ENCODE results near the gene FAM174B. TPM values are rescaled to one million over a fixed set of nuclear protein-coding genes. Genes with fewer than 3 reads are reported as not detected.

FAM174B gene
- total and polyA plus RNA-seq, 7 donors = 7.6 to 22.1 (median 11.0) TPM

DNA sequence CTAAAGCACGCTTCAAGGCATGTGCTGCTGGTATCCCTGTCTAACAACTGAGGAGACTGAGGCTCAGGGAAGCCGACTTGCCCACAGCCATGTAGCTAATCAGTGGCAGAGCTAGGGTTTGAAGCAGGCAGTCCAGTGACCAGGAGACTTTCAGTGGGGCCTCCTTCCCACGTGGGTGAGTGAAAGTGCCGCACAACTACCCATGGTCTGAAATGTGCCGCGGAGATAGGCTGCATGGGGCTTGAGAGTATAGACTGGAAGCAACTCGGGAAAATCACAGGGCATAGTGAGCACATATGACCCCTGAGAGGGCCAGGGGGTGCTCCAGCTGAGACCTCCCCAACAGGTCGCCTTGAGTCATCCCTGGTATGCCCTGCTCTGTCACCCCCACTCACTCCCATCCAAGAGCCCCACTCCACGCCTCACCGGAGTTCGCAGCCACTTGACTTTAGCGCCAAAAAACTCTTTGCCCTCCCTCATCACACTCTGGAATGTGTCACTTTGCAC is 19.1 kb downstream of the FAM174B start:
- Histone ChIP-seq H3K27ac (no peak overlapping the region), H3K4me1 (peaks cover 11% of the 10 kb centered on the region), H3K4me3 (no peak overlapping the region), H3K36me3 (ENCODE audit: insufficient read depth in 1 of 2, low read depth in 1 of 2) (no peaks in the 10 kb centered on the region), H3K9me3 (peaks cover 4% of the 10 kb centered on the region), H3K27me3 (ENCODE audit: insufficient read depth in 3 of 3, low read length in 2 of 3) (no peaks in the 10 kb centered on the region)
- DNase-seq (no peak), ATAC-seq (no peak)
- intact Hi-C loops (cut with DNase I) = no loop called here
- TF ChIP-seq, protein P1, sequence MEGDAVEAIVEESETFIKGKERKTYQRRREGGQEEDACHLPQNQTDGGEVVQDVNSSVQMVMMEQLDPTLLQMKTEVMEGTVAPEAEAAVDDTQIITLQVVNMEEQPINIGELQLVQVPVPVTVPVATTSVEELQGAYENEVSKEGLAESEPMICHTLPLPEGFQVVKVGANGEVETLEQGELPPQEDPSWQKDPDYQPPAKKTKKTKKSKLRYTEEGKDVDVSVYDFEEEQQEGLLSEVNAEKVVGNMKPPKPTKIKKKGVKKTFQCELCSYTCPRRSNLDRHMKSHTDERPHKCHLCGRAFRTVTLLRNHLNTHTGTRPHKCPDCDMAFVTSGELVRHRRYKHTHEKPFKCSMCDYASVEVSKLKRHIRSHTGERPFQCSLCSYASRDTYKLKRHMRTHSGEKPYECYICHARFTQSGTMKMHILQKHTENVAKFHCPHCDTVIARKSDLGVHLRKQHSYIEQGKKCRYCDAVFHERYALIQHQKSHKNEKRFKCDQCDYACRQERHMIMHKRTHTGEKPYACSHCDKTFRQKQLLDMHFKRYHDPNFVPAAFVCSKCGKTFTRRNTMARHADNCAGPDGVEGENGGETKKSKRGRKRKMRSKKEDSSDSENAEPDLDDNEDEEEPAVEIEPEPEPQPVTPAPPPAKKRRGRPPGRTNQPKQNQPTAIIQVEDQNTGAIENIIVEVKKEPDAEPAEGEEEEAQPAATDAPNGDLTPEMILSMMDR (IDR thresholded peaks at IDR 0.05) = no peak
- WGBS, 3 donors = 96 to 98% (median 96%) methylated on average over 12 of the region's 12 CpGs

DNA sequence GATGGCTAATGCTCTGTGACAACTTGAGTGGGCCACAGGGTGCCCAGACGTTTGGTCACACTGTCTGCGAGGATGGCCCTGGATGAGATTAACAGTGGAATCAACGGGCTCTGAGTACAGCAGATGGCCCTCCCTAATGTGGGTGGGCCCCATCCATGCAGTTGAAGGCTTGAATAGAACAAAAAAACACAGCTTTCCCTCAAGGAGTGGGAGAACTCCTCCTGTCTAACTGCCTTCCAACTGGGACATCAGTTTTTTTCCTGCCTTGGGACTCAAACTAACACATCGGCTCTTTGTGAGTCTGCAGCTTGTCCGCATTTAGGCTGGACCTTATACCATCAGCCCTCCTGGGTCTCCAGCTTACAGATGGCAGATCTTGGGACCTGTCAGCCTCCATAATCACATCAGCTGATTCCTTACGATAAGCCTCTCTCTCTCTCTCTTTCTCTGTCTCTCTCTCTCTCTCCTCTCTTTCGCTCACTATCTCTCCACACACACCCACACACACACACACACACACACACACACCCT is 20.8 kb downstream of the FAM174B start:
- no peaks in the 10 kb centered on the region for H3K27me3 ChIP-seq (ENCODE audit: insufficient read depth in 3 of 3, low read length in 2 of 3)
- 78 to 81% (median 78%) methylated on average over 7 of the region's 7 CpGs for WGBS, 3 donors
- peaks cover 0 to 6% of the 10 kb centered on the region in 2 donors for H3K36me3 ChIP-seq (ENCODE audit: insufficient read depth in 1 of 2, low read depth in 1 of 2)
- peaks cover 11% of the 10 kb centered on the region for H3K4me1 ChIP-seq
- DNase-seq = no peak
- H3K9me3 ChIP-seq = no peaks in the 10 kb centered on the region
- ATAC-seq = no peak
- intact Hi-C loops (cut with DNase I) = no loop called here
- H3K4me3 ChIP-seq = no peak overlapping the region
- H3K27ac ChIP-seq = no peak overlapping the region
- TF ChIP-seq, protein P1 (IDR thresholded peaks at IDR 0.05) = no peak

DNA sequence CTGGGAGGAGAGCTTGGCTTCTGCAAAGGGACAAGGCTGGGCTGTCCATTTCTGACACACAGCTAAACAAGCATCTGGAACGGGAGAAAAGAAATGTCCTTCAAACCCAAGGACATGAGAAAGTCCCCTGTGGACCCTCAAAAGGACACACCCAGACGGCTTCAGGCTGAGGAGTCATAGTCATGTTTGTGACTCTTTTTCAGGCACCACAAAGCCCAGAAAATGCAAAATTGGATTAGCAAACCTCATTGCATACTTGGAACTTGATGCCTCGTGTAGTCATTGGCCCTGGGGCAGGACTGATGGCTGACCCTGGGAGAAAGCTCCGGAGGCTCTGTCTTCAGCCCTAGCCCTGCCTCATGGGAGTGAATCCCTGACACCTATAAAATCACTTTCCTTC is 21.5 kb downstream of the FAM174B start:
- no peaks in the 10 kb centered on the region for H3K9me3 ChIP-seq
- WGBS, 3 donors = 70 to 79% (median 72%) methylated on average over 4 of the region's 4 CpGs
- ATAC-seq = no peak
- intact Hi-C loops (cut with DNase I) = no loop called here
- H3K36me3 ChIP-seq (ENCODE audit: insufficient read depth in 1 of 2, low read depth in 1 of 2) = peaks cover 0 to 13% of the 10 kb centered on the region in 2 donors
- TF ChIP-seq, protein P1 (IDR thresholded peaks at IDR 0.05) = no peak
- H3K27ac ChIP-seq = no peak overlapping the region
- H3K4me1 ChIP-seq = peaks cover 11% of the 10 kb centered on the region
- no peaks in the 10 kb centered on the region for H3K27me3 ChIP-seq (ENCODE audit: insufficient read depth in 3 of 3, low read length in 2 of 3)
- H3K4me3 ChIP-seq = no peak overlapping the region
- DNase-seq = no peak

DNA sequence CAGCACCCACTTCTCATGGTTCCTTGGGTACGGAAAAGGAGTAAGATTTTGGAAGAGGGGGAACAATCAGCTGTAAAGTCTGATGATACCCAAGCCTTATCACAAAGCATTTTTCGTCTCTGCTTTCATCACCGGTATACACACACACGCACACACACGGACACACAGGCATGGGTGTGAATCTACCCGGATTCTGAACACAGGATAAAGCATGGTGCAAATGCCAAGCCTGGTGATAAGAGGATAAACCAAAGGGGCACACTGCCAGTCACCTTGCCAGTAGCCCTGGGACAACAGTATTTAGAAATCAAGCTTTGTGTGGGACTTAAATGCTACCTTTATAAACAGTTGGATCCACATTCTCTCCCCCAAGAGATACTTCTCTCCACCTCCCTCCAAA is 22.2 kb downstream of the FAM174B start:
- TF ChIP-seq, protein P1 (IDR thresholded peaks at IDR 0.05) = no peak
- Histone ChIP-seq H3K4me1 (peaks cover 9% of the 10 kb centered on the region), H3K4me3 (no peak overlapping the region), H3K36me3 (ENCODE audit: insufficient read depth in 1 of 2, low read depth in 1 of 2) (peaks cover 0 to 15% of the 10 kb centered on the region in 2 donors), H3K27ac (no peak overlapping the region), H3K27me3 (ENCODE audit: insufficient read depth in 3 of 3, low read length in 2 of 3) (no peaks in the 10 kb centered on the region), H3K9me3 (no peaks in the 10 kb centered on the region)
- WGBS, 3 donors = 80 to 88% (median 87%) methylated on average over 6 of the region's 6 CpGs
- DNase-seq (no peak), ATAC-seq (no peak)
- intact Hi-C loops (cut with DNase I) = no loop called here

DNA sequence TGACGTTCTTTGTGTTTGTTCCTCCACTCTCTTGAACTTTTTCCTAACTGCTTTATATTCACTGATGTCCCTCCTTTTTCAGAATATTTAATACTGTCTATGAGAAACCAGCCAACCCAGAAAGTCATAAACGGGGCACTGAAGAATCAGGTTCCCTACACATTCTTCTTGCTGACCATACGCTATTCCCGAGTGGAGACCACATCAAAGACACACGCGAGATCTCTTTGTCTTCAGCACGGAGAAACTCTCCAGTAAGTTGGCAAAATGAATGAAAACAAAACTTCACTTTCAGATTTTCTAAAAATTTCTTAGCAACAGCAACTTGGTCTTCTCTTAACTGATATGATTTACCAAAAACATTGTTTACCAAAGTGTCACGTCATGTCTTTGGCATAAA is 22.6 kb downstream of the FAM174B start:
- H3K36me3 ChIP-seq (ENCODE audit: insufficient read depth in 1 of 2, low read depth in 1 of 2) = peaks cover 0 to 15% of the 10 kb centered on the region in 2 donors
- intact Hi-C loops (cut with DNase I) = no loop called here
- H3K4me1 ChIP-seq = peaks cover 5% of the 10 kb centered on the region
- no peak overlapping the region for H3K4me3 ChIP-seq
- H3K27me3 ChIP-seq (ENCODE audit: insufficient read depth in 3 of 3, low read length in 2 of 3) = no peaks in the 10 kb centered on the region
- DNase-seq (no peak), ATAC-seq (no peak)
- H3K27ac ChIP-seq = no peak overlapping the region
- WGBS, 3 donors = 89 to 92% (median 91%) methylated on average over 8 of the region's 8 CpGs
- TF ChIP-seq, protein P1 (IDR thresholded peaks at IDR 0.05) = no peak
- H3K9me3 ChIP-seq = no peaks in the 10 kb centered on the region
